PC-9 (cell line): ENCODE data around the gene ZNF625.

Source experiments
- EZH2 ChIP-seq: fragments of 200-600 bp; sonication (generic); IDR thresholded peaks from 2 replicates; pipeline ENCODE4 v1.8.0; 2017; ENCODE audit warnings: antibody characterized with exemption, low read depth
- TF ChIP-seq, protein P1 (sequence below): fragments of 200-600 bp; sonication (generic); conservative IDR thresholded peaks from 2 replicates; pipeline ENCODE4 v1.6.1; 2017; ENCODE audit warnings: mixed run types, antibody characterized with exemption, mild to moderate bottlenecking, moderate library complexity

DNA sequence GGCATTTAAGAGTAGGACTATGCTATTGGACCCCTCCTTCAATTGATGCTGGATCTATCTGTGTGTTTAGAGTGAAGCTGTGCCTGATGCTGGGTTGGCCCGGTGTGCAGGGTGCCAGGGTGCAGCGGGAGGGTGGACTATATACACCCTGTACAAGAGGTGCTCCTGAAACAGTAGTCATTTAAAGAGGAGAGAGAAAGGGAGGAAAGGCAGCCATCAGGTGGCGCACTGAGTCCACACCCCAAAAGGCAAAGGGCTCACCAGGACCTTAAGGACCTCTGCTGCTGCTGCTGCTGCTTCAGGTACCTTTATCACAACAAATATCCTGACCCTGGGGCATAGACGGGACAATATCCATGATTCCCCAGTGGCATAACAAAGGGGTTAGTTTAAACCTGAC, 45.7 kb upstream of the ZNF625 start:
- TF ChIP-seq, protein P1, sequence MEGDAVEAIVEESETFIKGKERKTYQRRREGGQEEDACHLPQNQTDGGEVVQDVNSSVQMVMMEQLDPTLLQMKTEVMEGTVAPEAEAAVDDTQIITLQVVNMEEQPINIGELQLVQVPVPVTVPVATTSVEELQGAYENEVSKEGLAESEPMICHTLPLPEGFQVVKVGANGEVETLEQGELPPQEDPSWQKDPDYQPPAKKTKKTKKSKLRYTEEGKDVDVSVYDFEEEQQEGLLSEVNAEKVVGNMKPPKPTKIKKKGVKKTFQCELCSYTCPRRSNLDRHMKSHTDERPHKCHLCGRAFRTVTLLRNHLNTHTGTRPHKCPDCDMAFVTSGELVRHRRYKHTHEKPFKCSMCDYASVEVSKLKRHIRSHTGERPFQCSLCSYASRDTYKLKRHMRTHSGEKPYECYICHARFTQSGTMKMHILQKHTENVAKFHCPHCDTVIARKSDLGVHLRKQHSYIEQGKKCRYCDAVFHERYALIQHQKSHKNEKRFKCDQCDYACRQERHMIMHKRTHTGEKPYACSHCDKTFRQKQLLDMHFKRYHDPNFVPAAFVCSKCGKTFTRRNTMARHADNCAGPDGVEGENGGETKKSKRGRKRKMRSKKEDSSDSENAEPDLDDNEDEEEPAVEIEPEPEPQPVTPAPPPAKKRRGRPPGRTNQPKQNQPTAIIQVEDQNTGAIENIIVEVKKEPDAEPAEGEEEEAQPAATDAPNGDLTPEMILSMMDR = peak; percentile 50
- TF ChIP-seq EZH2 = no peak
